Fibroblast of skin of right biceps (primary cell): ENCODE results near the gene EIF3J.
A peak's percentile ranks its signal among the peaks of the same experiment; 100 is the strongest.
"Not testable (repeated sequence)": the region's sequence is repeated elsewhere in the genome, so short reads cannot be mapped to it uniquely, and the experiment has no call there.

Source experiments
- DNase-seq: peaks from one replicate; pipeline ENCODE4 v3.0.0-alpha.2; 2013

EIF3J gene

DNA sequence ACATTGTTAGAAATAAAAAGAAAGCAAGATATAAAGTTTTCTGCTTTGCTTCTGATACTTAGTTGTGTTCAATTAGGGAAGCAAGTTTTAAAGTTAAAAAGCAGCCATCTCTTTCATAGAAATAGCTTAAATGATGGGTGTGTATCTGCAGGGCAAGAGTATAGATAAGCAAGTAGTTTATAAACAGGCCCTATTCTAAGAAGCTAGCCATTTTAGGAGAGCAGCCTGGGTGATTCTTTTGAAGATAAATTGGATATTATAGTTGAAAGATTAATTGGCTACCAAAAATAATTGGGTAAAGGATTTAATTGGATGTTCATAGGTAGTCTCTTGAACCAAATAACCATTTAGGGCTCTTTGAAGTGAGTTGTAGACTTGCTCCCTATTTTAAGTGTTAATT lies 5.6 kb downstream of the EIF3J start:
- no peak for DNase-seq

- DNase-seq: not testable (repeated sequence)
Measured at GRCh38 chr15:44544745-44545144, 7.8 kb downstream of the EIF3J start.

DNA sequence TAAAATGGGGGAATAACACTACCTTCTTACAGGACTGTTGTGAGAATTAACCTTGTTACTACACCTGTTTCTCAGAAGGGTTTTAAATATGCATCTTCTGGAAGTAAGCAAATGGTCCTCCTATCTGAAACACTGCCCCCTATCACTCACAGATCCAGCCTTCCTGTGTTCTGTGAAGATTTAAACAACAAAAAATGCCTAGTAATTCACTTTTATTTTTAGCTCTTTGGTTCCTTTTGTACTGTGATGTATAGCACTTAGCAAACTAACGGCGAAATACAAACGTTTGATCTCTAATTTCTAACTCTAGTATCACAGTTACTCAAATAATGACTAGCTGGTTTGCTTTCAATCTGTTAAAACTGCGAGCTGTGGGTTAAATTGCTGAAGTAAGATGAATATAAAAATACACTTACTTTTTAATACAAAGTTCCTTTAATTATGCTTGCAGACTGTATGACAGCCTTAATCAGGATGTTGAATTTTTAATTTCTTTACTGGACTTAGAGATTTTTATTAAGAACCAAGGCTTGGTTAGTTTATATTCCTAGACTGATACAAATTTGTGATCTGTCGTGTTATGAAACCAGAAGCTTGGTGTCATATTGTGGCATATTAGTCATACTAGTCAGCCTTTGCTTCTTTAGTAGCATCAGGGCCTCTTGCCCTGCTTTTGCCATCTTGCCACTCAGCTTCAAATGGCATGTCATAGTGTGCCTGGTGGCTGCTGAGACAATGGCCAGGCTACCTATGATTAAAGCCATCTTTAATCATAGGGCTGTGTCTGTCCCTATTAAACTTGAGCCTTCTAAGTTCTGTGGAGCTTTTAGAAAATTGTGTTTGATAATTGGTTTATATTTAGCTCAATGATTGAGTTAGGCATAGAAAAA lies 9.2 kb downstream of the EIF3J start:
- DNase-seq: peak; percentile 31

GRCh38 chr15:44549152-44549551 lies 12.2 kb downstream of the EIF3J start:
- not testable (repeated sequence) for DNase-seq

DNA sequence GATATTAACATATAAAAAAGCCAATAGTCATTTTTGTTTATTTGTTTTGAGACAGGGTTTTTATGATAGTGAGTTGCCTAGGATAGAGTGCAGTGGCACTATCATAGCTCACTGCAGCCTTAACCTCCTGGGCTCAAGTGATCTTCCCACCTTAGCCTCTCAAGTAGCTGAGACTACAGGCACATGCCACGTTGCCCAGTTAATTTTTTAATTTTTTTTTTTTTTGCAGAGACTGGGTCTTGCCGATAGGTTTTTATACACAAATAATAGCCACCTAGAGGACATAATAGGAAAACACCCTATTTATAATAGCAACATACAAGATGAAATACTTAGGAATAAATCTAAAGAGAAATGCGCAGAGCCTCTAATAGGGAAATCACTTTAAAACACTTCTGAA lies 13.3 kb downstream of the EIF3J start:
- DNase-seq: peak; percentile 39

DNA sequence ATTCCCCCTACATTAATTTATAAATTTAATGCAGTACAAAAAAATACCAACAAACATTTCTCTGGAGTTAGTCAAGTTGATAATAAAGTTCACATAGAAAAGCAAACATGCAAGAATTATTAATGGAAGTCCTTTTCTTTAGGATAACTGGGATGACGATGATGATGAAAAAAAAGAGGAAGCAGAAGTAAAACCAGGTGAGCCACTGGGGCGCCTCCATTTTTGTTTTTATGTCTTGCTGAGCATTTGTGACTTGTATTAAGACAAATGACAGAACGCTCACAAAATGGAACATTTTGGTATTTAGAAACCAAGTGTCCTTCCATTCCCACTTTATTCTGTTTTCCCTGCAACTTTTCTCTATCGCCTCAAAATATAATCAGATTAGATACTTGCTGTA lies 13.8 kb downstream of the EIF3J start:
- DNase-seq: no peak

- DNase-seq: no peak
Measured at GRCh38 chr15:44554934-44555723, 18.2 kb downstream of the EIF3J start.

DNA sequence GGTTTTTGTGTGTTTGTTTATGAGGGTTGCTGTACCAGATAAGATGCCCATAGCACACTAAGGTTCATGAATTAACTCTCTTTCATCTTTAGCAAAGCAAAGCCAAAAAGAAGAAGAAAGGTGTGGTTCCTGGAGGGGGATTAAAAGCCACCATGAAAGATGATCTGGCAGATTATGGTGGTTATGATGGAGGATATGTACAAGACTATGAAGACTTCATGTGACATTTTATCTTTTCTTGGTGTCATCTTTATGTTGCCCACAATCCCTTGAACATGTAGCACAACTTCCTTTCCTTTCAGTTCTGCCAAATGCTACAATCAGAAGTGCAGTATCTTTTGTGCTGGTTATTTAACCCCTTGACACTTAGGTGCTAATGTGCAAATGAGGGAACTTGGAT lies 24.0 kb downstream of the EIF3J start:
- not testable (repeated sequence) for DNase-seq

GRCh38 chr15:44565387-44566154 lies 28.6 kb downstream of the EIF3J start:
- no peak for DNase-seq

DNA sequence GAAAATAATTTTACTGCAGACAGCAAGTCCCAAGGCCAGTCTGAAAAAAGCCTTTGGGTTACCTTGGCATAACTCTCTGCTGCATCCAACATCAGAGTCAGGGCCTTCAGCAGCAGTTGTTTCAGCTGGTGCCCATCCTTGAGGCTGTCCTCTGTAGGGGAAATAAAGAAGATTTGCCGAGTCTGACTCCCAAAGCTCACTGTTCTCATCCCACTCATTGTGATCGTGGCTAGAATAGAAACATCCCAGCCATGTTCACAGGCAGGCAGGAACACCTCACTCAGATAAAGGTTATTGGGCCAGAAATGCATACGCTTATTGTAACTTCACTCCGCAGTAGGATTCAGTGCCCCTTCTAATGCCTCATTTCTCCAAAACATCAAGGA lies 29.2 kb downstream of the EIF3J start:
- DNase-seq: no peak

GRCh38 chr15:44568338-44568737 lies 31.4 kb downstream of the EIF3J start:
- DNase-seq: no peak

DNA sequence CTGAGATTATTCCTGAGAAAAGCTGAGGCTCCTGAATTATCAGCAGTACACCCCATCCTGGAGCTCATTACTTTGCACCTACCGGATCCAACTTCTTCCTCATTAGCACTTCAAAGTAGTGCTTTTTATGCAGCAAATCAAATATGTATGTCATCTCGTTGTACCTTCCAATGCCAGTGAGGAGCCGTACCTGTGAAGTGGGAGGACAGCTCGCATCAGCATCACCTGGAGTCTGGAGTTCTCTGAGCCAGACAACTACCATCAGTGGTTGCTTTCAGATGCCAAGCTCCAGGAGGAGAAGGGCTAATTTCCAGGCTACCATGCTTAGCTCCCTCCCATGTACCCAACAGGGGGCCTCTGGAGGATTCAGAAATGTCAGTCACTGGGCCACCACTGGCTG lies 32.4 kb downstream of the EIF3J start:
- DNase-seq: no peak

GRCh38 chr15:44570361-44570760 lies 33.4 kb downstream of the EIF3J start:
- no peak for DNase-seq

GRCh38 chr15:44573386-44573785 lies 36.4 kb downstream of the EIF3J start:
- no peak for DNase-seq

DNA sequence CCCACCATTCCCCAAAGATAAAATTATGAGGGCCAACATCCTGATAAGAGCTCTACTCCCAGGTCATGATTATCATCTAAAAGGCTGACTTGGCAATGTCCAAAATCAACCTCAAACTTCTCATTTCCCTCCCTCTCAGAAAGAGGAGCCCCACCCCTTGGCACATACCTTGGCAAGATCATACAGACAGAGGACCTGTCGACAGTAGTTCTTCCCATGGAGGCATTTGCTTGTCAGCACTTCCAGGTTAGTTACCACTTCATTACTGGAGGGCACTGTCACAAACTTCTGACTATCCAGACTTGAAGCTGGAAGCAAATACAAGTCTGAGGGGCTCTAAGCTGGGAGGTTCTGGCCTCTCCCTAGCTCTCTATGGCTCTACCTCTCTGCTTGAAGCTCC lies 37.8 kb downstream of the EIF3J start:
- no peak for DNase-seq

DNA sequence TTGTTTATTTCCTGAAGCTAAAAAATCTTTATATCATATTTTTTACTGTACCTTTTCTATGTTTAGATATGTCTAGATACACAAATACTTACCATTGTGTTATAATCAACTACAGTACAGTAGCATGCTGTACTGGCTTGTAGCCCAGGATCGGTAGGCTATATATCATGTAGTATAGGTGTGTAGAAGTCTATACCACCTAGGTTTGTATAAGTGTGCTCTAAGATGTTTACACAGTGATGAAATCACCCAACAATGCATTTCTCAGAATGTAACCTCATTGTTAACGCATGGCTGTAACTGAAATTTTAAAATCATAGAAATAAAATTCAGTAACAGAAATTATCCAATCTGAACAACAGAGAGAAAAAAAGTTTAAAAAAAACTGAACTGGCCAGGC lies 43.2 kb downstream of the EIF3J start:
- DNase-seq: no peak

DNA sequence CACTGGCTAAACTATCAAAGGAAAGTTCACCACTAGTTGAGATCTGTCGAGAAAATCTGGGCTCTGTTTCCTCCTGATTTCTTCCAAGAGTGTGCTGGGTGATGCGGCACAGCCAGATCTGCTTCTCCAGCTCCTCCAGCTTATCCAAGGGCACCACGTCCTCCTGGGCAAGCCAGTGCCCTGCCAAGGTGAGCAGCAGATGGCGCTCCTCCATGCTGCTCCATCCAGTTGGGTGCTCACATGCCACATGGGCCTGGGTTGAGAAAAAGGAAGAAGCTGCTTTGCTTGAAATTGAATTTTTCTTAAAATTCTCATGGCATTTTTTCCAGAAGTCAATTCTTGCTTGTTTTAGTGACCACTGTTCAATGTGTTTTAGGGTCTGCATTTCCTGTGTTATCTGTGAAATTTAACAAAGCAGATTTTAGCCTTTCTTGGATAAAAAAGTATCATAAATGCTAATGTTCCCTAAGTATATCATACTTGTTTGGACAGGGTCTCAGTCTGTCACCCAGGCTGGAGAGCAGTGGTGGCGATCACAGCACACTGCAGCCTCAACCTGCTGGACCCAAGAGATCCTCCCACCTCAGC lies 47.3 kb downstream of the EIF3J start:
- peak; percentile 26 for DNase-seq

DNA sequence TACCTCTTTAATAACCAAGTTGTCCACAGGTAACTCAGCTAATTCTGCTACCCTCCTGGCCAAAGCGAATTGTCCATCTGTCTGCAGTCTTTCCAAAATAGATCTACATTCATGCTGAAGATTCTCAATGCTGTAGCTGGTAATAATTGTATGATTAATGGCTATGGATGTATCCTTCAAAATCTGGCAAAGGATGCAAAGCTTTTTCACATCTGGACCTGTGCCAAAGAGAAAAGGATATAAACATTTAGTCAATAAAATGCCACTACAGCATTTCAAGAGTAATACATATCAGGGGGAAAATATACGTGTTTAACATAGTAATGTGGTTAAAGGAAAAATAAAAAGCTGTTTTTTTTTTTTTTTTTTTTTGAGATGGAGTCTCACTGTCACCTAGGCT lies 48.7 kb downstream of the EIF3J start:
- no peak for DNase-seq

GRCh38 chr15:44588541-44588940 lies 51.6 kb downstream of the EIF3J start:
- DNase-seq: no peak

- DNase-seq: no peak
Measured at GRCh38 chr15:44591326-44591725, 54.4 kb downstream of the EIF3J start.

GRCh38 chr15:44593042-44593736 lies 56.2 kb downstream of the EIF3J start:
- peak; percentile 10 for DNase-seq

GRCh38 chr15:44595246-44595645 lies 58.3 kb downstream of the EIF3J start:
- no peak for DNase-seq
